HepG2 (cell line): ENCODE results near the gene BCAS3. TPM values are rescaled to one million over a fixed set of nuclear protein-coding genes. Genes with fewer than 3 reads are reported as not detected.
A peak's percentile ranks its signal among the peaks of the same experiment; 100 is the strongest.

Experiments used
- BHLHE40 ChIP-seq: IDR thresholded peaks from 2 replicates; pipeline ENCODE4 v1.6.1; 2011; ENCODE audit warnings: low read length, improper control_type of control experiment
- FOXK1 ChIP-seq: sonication (generic); formaldehyde crosslinking; IDR thresholded peaks from 2 replicates; pipeline ENCODE4 v1.4.0; 2020; ENCODE audit warnings: low read depth, missing genetic modification reagents, borderline replicate concordance
- GABPB1 ChIP-seq: IDR thresholded peaks from 2 replicates; pipeline ENCODE4 v1.6.1; 2016; ENCODE audit warnings: mild to moderate bottlenecking, missing genetic modification reagents, moderate library complexity, missing compliant biosample characterization
- GTF3A ChIP-seq: sonication (generic); formaldehyde crosslinking; conservative IDR thresholded peaks from 2 replicates; pipeline ENCODE4 v1.4.0; 2020; ENCODE audit warnings: mild to moderate bottlenecking, missing genetic modification reagents
- HDAC6 ChIP-seq: fragments of 200-600 bp; sonication (generic); IDR thresholded peaks from 2 replicates; pipeline ENCODE4 v1.7.0; 2017; ENCODE audit warnings: mild to moderate bottlenecking, antibody characterized with exemption, low read length, low read depth
- HNF4A ChIP-seq: sonication (generic); formaldehyde crosslinking; IDR thresholded peaks from 2 replicates; pipeline ENCODE4 v1.4.0; 2020; ENCODE audit warnings: missing genetic modification reagents
- HOXA7 ChIP-seq: sonication (generic); formaldehyde crosslinking; IDR thresholded peaks from 2 replicates; pipeline ENCODE4 v1.8.1; 2022; ENCODE audit warnings: mild to moderate bottlenecking, missing genetic modification reagents, moderate library complexity
- NFKBIZ ChIP-seq: IDR thresholded peaks from 2 replicates; pipeline ENCODE4 v1.6.1; 2018; ENCODE audit warnings: missing genetic modification reagents, missing compliant biosample characterization
- TEAD2 ChIP-seq: sonication (generic); formaldehyde crosslinking; IDR thresholded peaks from 2 replicates; pipeline ENCODE4 v1.9.0; 2021; ENCODE audit warnings: missing genetic modification reagents
- ZFP90 ChIP-seq: sonication (generic); formaldehyde crosslinking; IDR thresholded peaks from 2 replicates; pipeline ENCODE4 v1.8.0; 2022; ENCODE audit warnings: missing genetic modification reagents, mild to moderate bottlenecking, inconsistent platforms, borderline replicate concordance
- ZNF264 ChIP-seq: sonication (generic); formaldehyde crosslinking; IDR thresholded peaks from 2 replicates; pipeline ENCODE4 v1.4.0; 2020; ENCODE audit warnings: missing genetic modification reagents
- ZNF296 ChIP-seq: sonication (generic); formaldehyde crosslinking; conservative IDR thresholded peaks from 2 replicates; pipeline ENCODE4 v1.5.0; 2020; ENCODE audit warnings: mild to moderate bottlenecking, missing genetic modification reagents
- ZNF33A ChIP-seq: sonication (generic); formaldehyde crosslinking; IDR thresholded peaks from 2 replicates; pipeline ENCODE4 v1.5.1; 2020; ENCODE audit warnings: missing genetic modification reagents, mild to moderate bottlenecking, moderate library complexity, borderline replicate concordance
- ZNF567 ChIP-seq: sonication (generic); formaldehyde crosslinking; IDR thresholded peaks from 2 replicates; pipeline ENCODE4 v1.8.1; 2023; ENCODE audit warnings: mild to moderate bottlenecking, missing genetic modification reagents, borderline replicate concordance
- ZNF672 ChIP-seq: sonication (generic); formaldehyde crosslinking; IDR thresholded peaks from 2 replicates; pipeline ENCODE4 v1.8.1; 2022; ENCODE audit warnings: missing genetic modification reagents
- ZNF761 ChIP-seq: sonication (generic); formaldehyde crosslinking; conservative IDR thresholded peaks from 2 replicates; pipeline ENCODE4 v1.4.0; 2020; ENCODE audit warnings: mild to moderate bottlenecking, missing genetic modification reagents
- ZSCAN25 ChIP-seq: sonication (generic); formaldehyde crosslinking; IDR thresholded peaks from 2 replicates; pipeline ENCODE4 v1.8.0; 2022; ENCODE audit warnings: mild to moderate bottlenecking, missing genetic modification reagents
- polyA plus RNA-seq, 8 experiments: library from polyadenylated mRNA; depleted of rRNA in 3 of 8; stranded (reverse) in 7 of 8; unstranded in 1 of 8; fragments of >200 nt; fragmentation: Illumina TruSeq in 4 of 8; extraction: Trizol in 4 of 8; gene quantifications; 2 replicates each; pipeline versions ENCODE4 v1.2.1 to v1.2.3, GENCODE V29; 2011 to 2016; ENCODE audit warnings: low read depth in 4 of 8, missing spikeins in 1 of 8, mixed read lengths in 1 of 8; ENCODE audit not compliant: insufficient read depth in 1 of 8
- total RNA-seq, 5 experiments: library from RNA; depleted of rRNA; stranded (reverse); fragments of >200 nt; fragmentation: Illumina TruSeq; extraction: Trizol; gene quantifications; 2 replicates each; pipeline ENCODE4 v1.2.3, GENCODE V29; 2016; ENCODE audit warnings: low read depth in 1 of 5
- TF ChIP-seq, protein P1 (sequence below): sonication (generic); formaldehyde crosslinking; conservative IDR thresholded peaks from 2 replicates; pipeline ENCODE4 v1.4.0; 2020; ENCODE audit warnings: missing genetic modification reagents
- TF ChIP-seq, protein P2 (sequence below): IDR thresholded peaks from 2 replicates; pipeline ENCODE4 v1.6.1; 2012; ENCODE audit warnings: inconsistent platforms
- TF ChIP-seq, protein P3 (sequence below): sonication (generic); formaldehyde crosslinking; IDR thresholded peaks from 2 replicates; pipeline ENCODE4 v1.4.0; 2020; ENCODE audit warnings: mild to moderate bottlenecking, missing genetic modification reagents

BCAS3 gene
- total and polyA plus RNA-seq, 2 of the 13 experiments (the other 11 are each of a cell fraction or from before 2014, with no cell fraction given): 10.7 to 11.2 TPM

DNA sequence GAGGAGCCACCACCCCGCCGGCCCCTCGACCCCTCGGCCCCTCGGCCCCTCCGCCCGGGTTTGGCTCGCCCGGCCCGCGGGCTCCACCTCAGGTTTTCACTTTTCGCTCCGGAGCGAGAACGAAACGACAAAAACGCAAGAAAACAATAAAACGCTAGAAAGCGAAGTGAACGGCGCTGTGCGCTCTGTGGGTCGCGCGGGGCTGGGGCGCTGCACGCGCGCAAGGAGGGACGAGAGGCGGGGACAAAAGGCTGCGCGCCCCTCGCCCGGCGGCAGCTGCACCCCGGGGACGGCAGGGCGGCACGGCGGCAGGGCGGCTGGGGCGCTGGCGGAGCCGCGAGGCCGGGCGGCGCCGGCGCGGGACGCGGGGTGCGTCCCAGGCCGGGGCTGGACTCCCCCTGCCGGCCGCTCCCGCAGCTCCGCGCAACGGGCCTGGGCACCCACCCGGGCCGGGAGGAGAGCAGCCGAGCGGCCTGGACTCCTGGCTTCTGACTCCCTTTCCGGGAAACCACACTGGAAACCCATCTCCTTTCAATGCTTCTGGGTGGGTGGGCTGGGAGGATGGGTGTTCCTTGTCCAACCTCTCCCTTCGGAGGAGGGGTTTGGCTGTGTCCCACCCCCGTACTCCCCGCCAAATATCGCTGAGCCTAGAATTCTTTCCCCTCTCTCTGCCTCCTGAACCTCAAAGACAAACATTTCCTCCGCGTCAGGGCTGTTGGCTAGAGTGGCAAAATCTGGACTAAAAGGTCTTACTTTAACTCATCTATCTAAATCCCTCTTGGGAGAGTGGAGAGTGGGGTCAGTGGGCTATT, 731.9 kb downstream of the BCAS3 start (continued):
- no peak for TF ChIP-seq ZNF264 (CRISPR knock-in tag)
- no peak for TF ChIP-seq ZNF296 (CRISPR knock-in tag)
- TF ChIP-seq HOXA7 (CRISPR knock-in tag): no peak
- TF ChIP-seq BHLHE40: 0 out of 2 replicates have a peak, but pooled peaks have one; percentile 14
- TF ChIP-seq, protein P1, sequence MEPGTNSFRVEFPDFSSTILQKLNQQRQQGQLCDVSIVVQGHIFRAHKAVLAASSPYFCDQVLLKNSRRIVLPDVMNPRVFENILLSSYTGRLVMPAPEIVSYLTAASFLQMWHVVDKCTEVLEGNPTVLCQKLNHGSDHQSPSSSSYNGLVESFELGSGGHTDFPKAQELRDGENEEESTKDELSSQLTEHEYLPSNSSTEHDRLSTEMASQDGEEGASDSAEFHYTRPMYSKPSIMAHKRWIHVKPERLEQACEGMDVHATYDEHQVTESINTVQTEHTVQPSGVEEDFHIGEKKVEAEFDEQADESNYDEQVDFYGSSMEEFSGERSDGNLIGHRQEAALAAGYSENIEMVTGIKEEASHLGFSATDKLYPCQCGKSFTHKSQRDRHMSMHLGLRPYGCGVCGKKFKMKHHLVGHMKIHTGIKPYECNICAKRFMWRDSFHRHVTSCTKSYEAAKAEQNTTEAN (CRISPR knock-in tag): no peak
- TF ChIP-seq HDAC6: no peak
- no peak for TF ChIP-seq ZFP90 (CRISPR knock-in tag)
- TF ChIP-seq NFKBIZ (CRISPR knock-in tag): no peak
- TF ChIP-seq FOXK1 (CRISPR knock-in tag): no peak
- TF ChIP-seq ZNF33A (CRISPR knock-in tag): no peak
- no peak for TF ChIP-seq ZNF567 (CRISPR knock-in tag)
- no peak for TF ChIP-seq ZNF672
- no peak for TF ChIP-seq TEAD2 (CRISPR knock-in tag)
- peak; percentile 46; the same call in 1 of the 2 replicates for TF ChIP-seq GABPB1 (CRISPR knock-in tag)
- TF ChIP-seq GTF3A (CRISPR knock-in tag): no peak
- TF ChIP-seq, protein P2, sequence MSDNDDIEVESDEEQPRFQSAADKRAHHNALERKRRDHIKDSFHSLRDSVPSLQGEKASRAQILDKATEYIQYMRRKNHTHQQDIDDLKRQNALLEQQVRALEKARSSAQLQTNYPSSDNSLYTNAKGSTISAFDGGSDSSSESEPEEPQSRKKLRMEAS: peak; percentile 50; the same call in 1 of the 2 replicates
- TF ChIP-seq, protein P3, sequence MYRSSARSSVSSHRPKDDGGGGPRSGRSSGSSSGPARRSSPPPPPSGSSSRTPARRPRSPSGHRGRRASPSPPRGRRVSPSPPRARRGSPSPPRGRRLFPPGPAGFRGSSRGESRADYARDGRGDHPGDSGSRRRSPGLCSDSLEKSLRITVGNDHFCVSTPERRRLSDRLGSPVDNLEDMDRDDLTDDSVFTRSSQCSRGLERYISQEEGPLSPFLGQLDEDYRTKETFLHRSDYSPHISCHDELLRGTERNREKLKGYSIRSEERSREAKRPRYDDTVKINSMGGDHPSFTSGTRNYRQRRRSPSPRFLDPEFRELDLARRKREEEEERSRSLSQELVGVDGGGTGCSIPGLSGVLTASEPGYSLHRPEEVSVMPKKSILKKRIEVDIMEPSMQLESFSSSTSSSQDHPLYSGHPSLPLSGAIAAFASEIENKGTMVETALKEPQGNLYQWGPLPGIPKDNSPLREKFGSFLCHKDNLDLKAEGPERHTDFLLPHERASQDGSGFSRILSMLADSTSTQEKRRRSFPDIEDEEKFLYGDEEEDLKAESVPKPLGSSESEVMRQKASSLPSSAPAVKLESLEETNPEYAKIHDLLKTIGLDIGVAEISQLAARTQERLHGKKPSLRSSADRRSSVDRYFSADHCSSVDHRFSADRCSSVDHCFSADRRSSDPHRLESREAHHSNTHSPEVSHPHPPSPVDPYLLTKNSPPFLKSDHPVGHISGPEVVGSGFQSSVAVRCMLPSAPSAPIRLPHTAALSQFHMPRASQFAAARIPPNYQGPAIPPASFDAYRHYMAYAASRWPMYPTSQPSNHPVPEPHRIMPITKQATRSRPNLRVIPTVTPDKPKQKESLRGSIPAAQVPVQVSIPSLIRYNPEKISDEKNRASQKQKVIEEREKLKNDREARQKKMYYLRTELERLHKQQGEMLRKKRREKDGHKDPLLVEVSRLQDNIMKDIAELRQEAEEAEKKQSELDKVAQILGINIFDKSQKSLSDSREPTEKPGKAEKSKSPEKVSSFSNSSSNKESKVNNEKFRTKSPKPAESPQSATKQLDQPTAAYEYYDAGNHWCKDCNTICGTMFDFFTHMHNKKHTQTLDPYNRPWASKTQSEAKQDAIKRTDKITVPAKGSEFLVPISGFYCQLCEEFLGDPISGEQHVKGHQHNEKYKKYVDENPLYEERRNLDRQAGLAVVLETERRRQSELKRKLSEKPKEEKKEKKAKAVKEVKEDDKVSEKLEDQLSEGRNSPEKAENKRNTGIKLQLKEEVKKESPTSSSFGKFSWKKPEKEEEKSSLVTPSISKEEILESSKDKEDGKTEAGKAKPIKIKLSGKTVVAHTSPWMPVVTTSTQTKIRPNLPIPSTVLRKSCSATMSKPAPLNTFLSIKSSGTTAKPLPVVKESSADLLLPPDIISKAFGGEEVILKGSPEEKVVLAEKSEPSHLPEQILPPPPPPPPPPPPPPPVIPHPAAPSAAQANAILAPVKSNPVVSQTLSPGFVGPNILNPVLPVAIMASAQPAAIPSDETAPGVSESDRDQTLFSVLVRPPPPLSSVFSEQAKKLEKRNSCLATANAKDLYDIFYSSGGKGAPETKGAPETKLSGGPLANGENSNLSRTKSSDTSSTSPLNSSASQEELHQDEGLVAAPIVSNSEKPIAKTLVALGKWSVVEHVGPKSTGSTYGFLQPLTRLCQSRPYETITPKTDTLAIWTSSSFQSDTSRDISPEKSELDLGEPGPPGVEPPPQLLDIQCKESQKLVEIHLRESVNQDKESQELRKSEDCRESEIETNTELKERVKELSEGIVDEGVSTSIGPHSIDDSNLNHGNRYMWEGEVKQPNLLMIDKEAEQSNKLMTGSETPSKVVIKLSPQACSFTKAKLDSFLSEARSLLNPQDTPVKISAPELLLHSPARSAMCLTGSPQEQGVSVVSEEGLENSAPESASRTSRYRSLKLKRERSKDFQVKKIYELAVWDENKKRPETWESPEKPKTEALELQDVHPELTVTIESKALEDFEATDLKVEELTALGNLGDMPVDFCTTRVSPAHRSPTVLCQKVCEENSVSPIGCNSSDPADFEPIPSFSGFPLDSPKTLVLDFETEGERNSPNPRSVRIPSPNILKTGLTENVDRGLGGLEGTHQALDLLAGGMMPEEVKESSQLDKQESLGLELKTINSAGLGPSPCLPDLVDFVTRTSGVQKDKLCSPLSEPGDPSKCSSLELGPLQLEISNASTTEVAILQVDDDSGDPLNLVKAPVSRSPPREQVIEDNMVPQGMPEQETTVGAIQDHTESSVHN: 0 out of 2 replicates have a peak, but pooled peaks have one; percentile 15
- no peak for TF ChIP-seq ZSCAN25
- TF ChIP-seq HNF4A (CRISPR knock-in tag): no peak
- TF ChIP-seq ZNF761 (CRISPR knock-in tag): no peak
